Nephron (organoid): Measurements from ENCODE around the gene SH2D2A.

Experiments
- H3K27ac Mint-ChIP-seq, 3 experiments: 2 replicates each; pipeline ENCODE4 v1.8.0; 2020; ENCODE audit warnings: mixed read lengths in 3 of 3, mild to moderate bottlenecking in 2 of 3, moderate library complexity in 1 of 3
- H3K27me3 Mint-ChIP-seq: 2 replicates; pipeline ENCODE4 v1.8.0; 2021; ENCODE audit warnings: low read depth, mild to moderate bottlenecking, moderate library complexity, mixed read lengths
- H3K36me3 Mint-ChIP-seq: 2 replicates; pipeline ENCODE4 v1.8.0; 2020; ENCODE audit warnings: low read depth, mixed read lengths
- H3K4me1 Mint-ChIP-seq: 2 replicates; pipeline ENCODE4 v1.8.0; 2020; ENCODE audit warnings: mixed read lengths
- H3K4me3 Mint-ChIP-seq, 3 experiments: 2 replicates each; pipeline ENCODE4 v1.8.0; 2020; ENCODE audit warnings: mild to moderate bottlenecking in 3 of 3, mixed read lengths in 3 of 3, moderate library complexity in 2 of 3
- H3K9me3 Mint-ChIP-seq: 2 replicates; pipeline ENCODE4 v1.8.0; 2020; ENCODE audit warnings: mixed read lengths
- TF ChIP-seq, protein P1 (sequence below), 3 experiments: fragments of 200-600 bp; sonication (generic); IDR thresholded peaks; one replicate each; pipeline ENCODE4 v1.5.0; 2021; ENCODE audit warnings: antibody characterized with exemption in 3 of 3; ENCODE audit not compliant: unreplicated experiment in 3 of 3

The SH2D2A gene

DNA sequence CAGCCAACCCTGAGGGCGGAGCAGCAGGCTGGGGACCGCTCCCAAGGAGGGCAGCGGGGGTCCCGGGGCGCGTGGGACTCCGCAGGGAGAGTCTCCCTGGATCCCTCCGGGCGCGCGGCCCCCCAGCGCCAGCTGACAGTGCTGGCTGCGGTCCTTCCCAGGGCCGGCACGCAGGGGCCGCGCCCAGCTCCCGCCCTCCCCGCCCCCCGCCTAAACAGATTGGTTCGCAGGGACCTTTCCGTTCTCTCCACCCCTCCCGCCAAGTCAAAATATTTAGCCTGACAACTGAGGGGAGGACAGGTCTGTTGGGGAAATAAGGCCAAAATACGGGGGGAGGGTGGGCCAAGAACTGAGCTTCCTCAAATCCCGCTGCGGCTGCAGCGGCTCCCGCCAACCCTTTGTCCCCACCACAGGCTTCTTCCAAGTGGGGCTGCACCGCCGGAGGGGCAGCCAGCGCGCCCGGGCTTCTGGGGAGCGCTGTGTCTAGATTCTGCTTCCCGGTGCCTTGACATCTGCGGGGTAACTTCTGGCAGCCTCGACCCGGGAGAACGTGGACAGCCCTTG is 42.4 kb upstream of the SH2D2A start, which contains the start of gene INSRR:
INSRR (minus strand) TSS at position 159 of the 564 bp plus-strand sequence. CDS start 496 bp downstream, outside the sequence.
- TF ChIP-seq, protein P1, sequence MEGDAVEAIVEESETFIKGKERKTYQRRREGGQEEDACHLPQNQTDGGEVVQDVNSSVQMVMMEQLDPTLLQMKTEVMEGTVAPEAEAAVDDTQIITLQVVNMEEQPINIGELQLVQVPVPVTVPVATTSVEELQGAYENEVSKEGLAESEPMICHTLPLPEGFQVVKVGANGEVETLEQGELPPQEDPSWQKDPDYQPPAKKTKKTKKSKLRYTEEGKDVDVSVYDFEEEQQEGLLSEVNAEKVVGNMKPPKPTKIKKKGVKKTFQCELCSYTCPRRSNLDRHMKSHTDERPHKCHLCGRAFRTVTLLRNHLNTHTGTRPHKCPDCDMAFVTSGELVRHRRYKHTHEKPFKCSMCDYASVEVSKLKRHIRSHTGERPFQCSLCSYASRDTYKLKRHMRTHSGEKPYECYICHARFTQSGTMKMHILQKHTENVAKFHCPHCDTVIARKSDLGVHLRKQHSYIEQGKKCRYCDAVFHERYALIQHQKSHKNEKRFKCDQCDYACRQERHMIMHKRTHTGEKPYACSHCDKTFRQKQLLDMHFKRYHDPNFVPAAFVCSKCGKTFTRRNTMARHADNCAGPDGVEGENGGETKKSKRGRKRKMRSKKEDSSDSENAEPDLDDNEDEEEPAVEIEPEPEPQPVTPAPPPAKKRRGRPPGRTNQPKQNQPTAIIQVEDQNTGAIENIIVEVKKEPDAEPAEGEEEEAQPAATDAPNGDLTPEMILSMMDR (IDR thresholded peaks at IDR 0.05; ENCODE audit: unreplicated experiment in 3 of 3) = no peak
- no peaks in the 10 kb centered on the region for H3K9me3 Mint-ChIP-seq
- no peaks in the 10 kb centered on the region for H3K36me3 Mint-ChIP-seq
- H3K4me3 Mint-ChIP-seq = peak within 1 kb of the TSS; percentile 79 to 87 (median 82)
- peak within 1 kb of the TSS in 1 of 3 experiments; percentile 34 for H3K27ac Mint-ChIP-seq
- H3K4me1 Mint-ChIP-seq = peaks cover 55% of the 10 kb centered on the region
- peaks cover 71% of the 10 kb centered on the region for H3K27me3 Mint-ChIP-seq

DNA sequence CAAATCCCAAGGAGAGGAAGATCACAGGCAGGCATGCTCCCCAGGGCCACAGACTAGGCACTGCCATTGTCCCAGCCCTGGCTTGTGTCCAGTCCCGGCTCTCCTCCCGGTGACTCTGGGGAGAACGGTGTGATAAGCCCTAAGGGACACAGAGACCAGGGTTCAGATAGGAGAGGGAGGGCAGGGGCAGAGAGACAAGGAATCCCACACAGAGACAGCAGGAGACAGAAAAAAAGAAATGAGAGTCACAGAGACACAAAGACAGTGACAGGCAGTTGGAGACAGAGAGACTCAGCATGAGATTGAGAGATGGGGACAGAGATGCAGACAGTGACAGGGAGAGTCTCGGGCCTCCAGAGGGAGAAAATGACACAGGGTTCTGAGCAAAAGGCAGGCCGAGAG is 41.9 kb upstream of the SH2D2A start:
- TF ChIP-seq, protein P1 (IDR thresholded peaks at IDR 0.05; ENCODE audit: unreplicated experiment in 3 of 3) = no peak
- Mint-ChIP-seq H3K4me1 (peaks cover 53% of the 10 kb centered on the region), H3K27me3 (peaks cover 66% of the 10 kb centered on the region), H3K4me3 (peak overlapping the region; percentile 73 to 76 (median 74)), H3K9me3 (no peaks in the 10 kb centered on the region), H3K27ac (peak overlapping the region in 1 of 3 experiments; percentile 34), H3K36me3 (no peaks in the 10 kb centered on the region)

DNA sequence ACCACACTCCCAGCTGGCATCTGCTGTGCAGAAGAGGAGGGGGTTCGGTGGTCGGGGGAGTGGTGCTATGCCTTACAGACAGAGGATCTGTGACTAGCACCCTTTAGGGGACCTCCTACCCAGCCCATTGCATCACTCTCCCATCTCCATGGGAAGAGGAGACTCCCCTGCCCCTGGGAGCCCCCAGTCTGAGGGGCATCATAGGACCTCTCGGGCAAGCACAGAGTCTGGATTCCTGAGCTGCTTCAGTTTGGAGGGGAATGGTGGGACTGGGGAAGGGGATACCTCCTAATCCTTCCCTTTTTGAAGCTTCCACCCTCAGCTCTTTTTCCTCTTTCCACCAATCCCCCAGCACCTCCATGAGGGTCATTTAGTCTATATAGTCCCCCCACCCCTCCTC is 40.9 kb upstream of the SH2D2A start:
- TF ChIP-seq, protein P1 (IDR thresholded peaks at IDR 0.05; ENCODE audit: unreplicated experiment in 3 of 3) = no peak
- H3K27ac Mint-ChIP-seq = no peak overlapping the region
- H3K9me3 Mint-ChIP-seq = no peaks in the 10 kb centered on the region
- peaks cover 57% of the 10 kb centered on the region for H3K27me3 Mint-ChIP-seq
- H3K4me1 Mint-ChIP-seq = peaks cover 56% of the 10 kb centered on the region
- H3K4me3 Mint-ChIP-seq = no peak overlapping the region
- H3K36me3 Mint-ChIP-seq = no peaks in the 10 kb centered on the region

DNA sequence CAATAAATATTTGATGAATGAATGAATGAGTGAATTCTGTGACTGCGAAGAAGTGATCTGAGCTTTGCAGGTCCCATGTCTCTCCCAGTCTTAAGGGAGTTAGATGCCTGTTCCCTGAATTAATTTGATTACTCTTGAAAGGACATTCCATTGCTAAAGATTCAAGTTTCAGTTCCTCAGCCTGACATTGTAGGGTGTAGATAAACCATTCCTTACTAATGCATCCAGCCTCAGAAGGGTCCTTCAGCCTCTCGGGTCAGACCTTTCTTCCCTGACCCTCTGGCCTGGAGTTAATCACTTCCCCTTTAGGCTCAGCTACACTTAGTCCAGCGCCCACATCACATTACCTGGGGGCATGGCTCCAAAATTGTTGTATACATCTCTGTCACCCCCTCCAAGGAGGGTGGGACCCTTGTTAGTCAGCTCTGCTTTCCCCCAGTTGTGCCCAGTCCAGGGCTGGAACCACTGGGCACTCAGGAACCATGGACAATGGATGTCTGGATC is 39.7 kb upstream of the SH2D2A start:
- peaks cover 52% of the 10 kb centered on the region for H3K4me1 Mint-ChIP-seq

DNA sequence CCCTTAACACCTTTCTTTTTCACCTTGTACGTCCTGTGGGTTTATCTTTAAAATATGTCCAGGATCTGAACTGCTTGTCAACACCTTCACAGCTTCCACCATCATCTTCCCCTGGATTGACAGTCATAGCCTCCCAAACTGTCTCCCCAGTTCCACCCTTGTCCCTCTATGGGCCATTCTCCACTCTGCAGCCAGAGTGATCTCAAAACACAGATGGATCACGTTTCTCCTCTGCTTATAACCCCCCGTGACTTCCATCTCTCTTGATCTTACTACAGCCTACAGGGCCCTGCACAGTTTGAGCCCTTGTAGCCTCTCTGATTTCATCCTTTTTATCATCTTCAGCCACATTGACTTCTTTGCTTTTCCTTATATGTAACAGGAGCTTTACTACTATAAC is 38.0 kb upstream of the SH2D2A start:
- peaks cover 49% of the 10 kb centered on the region for H3K27me3 Mint-ChIP-seq
- TF ChIP-seq, protein P1 (IDR thresholded peaks at IDR 0.05; ENCODE audit: unreplicated experiment in 3 of 3) = no peak
- no peaks in the 10 kb centered on the region for H3K36me3 Mint-ChIP-seq
- no peaks in the 10 kb centered on the region for H3K9me3 Mint-ChIP-seq
- H3K4me3 Mint-ChIP-seq = no peak overlapping the region
- peak overlapping the region in 2 of 3 experiments; percentile 1 to 36 for H3K27ac Mint-ChIP-seq
- H3K4me1 Mint-ChIP-seq = peaks cover 45% of the 10 kb centered on the region

More for the DNA sequence above, 39.7 kb upstream of the SH2D2A start:
- Mint-ChIP-seq H3K27ac (no peak overlapping the region), H3K36me3 (no peaks in the 10 kb centered on the region), H3K9me3 (no peaks in the 10 kb centered on the region), H3K4me3 (no peak overlapping the region), H3K27me3 (peaks cover 51% of the 10 kb centered on the region)
- TF ChIP-seq, protein P1 (IDR thresholded peaks at IDR 0.05; ENCODE audit: unreplicated experiment in 3 of 3) = no peak

DNA sequence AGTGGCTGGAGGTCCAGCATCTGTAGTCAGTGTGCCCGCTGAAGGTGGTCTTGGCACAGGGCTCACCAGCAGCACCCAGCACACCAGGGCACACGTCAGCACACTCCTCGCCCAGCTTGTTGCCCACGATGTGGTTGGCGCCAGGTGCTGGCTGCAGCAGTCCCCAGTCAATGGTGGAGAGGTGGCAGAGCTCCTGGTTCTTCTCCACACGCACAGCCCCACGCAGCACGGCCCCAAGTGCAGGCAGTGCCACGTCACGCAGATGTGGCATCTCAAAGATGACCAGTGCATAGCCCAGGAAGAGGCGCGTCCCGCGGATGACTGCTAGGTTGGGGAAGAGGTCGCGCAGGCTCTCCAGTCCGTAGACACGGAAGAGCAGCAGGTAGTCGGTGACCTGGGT is 37.1 kb upstream of the SH2D2A start:
- H3K4me3 Mint-ChIP-seq = no peak overlapping the region
- H3K36me3 Mint-ChIP-seq = no peaks in the 10 kb centered on the region
- H3K9me3 Mint-ChIP-seq = no peaks in the 10 kb centered on the region
- TF ChIP-seq, protein P1 (IDR thresholded peaks at IDR 0.05; ENCODE audit: unreplicated experiment in 3 of 3) = no peak
- peaks cover 52% of the 10 kb centered on the region for H3K27me3 Mint-ChIP-seq
- H3K4me1 Mint-ChIP-seq = peaks cover 43% of the 10 kb centered on the region
- H3K27ac Mint-ChIP-seq = no peak overlapping the region
